ENCODE results near the gene WAC.

WAC gene

GRCh38 chr10:28560617-28561016, 27.7 kb downstream of the WAC start:
- H3K4me2 ChIP-seq (ENCODE audit: low read length) = no peak overlapping the region
- peaks cover 97% of the 10 kb centered on the region for H3K79me2 ChIP-seq (ENCODE audit: insufficient read depth, low read length)
- TF ChIP-seq EZH2 (IDR thresholded peaks at IDR 0.05; ENCODE audit: borderline replicate concordance, low read length) (no peak), CTCF (IDR thresholded peaks at IDR 0.05; ENCODE audit: low read length) (no peak)

GRCh38 chr10:28561531-28561930, 28.6 kb downstream of the WAC start:
- Histone ChIP-seq H4K20me1 (ENCODE audit: insufficient read depth, low read length) (peaks cover 6% of the 10 kb centered on the region), H3K4me3 (ENCODE audit: low read depth, low read length, poor library complexity, severe bottlenecking) (no peak overlapping the region), H3K9ac (ENCODE audit: low read length) (no peak overlapping the region), H3K4me2 (ENCODE audit: low read length) (no peak overlapping the region), H3K27me3 (ENCODE audit: insufficient read depth, low read length) (no peaks in the 10 kb centered on the region), H3K79me2 (ENCODE audit: insufficient read depth, low read length) (peaks cover 97% of the 10 kb centered on the region), H3K4me1 (ENCODE audit: insufficient read depth, low read length, severe bottlenecking) (peaks cover 9% of the 10 kb centered on the region), H3K36me3 (ENCODE audit: insufficient read depth, low read length) (peaks cover 96% of the 10 kb centered on the region), H2AFZ (ENCODE audit: low read length) (no peak overlapping the region), H3F3A (ENCODE audit: insufficient read depth, low read length) (no peaks in the 10 kb centered on the region), H3K9me3 (ENCODE audit: low read length) (no peaks in the 10 kb centered on the region), H3K27ac (ENCODE audit: low read depth, low read length, poor library complexity, severe bottlenecking) (no peak overlapping the region), H3K9me2 (ENCODE audit: low read depth, low read length) (no peaks in the 10 kb centered on the region)
- TF ChIP-seq CTCF (IDR thresholded peaks at IDR 0.05; ENCODE audit: low read length) (no peak), EZH2 (IDR thresholded peaks at IDR 0.05; ENCODE audit: borderline replicate concordance, low read length) (no peak)

More at GRCh38 chr10:28560617-28561016, 27.7 kb downstream of the WAC start:
- Histone ChIP-seq H2AFZ (ENCODE audit: low read length) (no peak overlapping the region), H3K9ac (ENCODE audit: low read length) (no peak overlapping the region), H4K20me1 (ENCODE audit: insufficient read depth, low read length) (peaks cover 6% of the 10 kb centered on the region), H3K9me3 (ENCODE audit: low read length) (no peaks in the 10 kb centered on the region), H3K4me1 (ENCODE audit: insufficient read depth, low read length, severe bottlenecking) (peaks cover 9% of the 10 kb centered on the region), H3F3A (ENCODE audit: insufficient read depth, low read length) (no peaks in the 10 kb centered on the region), H3K4me3 (ENCODE audit: low read depth, low read length, poor library complexity, severe bottlenecking) (no peak overlapping the region), H3K27ac (ENCODE audit: low read depth, low read length, poor library complexity, severe bottlenecking) (no peak overlapping the region), H3K27me3 (ENCODE audit: insufficient read depth, low read length) (no peaks in the 10 kb centered on the region), H3K36me3 (ENCODE audit: insufficient read depth, low read length) (peaks cover 96% of the 10 kb centered on the region), H3K9me2 (ENCODE audit: low read depth, low read length) (no peaks in the 10 kb centered on the region)

- Histone ChIP-seq H3K4me2 (ENCODE audit: low read length) (no peak overlapping the region; the same call in 1 of the 2 replicates), H3K9me2 (ENCODE audit: low read depth, low read length) (no peaks in the 10 kb centered on the region), H4K20me1 (ENCODE audit: insufficient read depth, low read length) (peaks cover 7% of the 10 kb centered on the region; the same call in 1 of the 2 replicates), H3F3A (ENCODE audit: insufficient read depth, low read length) (no peaks in the 10 kb centered on the region), H3K27ac (ENCODE audit: low read depth, low read length, poor library complexity, severe bottlenecking) (no peak overlapping the region), H3K9ac (ENCODE audit: low read length) (no peak overlapping the region), H3K36me3 (ENCODE audit: insufficient read depth, low read length) (peaks cover 96% of the 10 kb centered on the region), H3K27me3 (ENCODE audit: insufficient read depth, low read length) (no peaks in the 10 kb centered on the region), H3K4me3 (ENCODE audit: low read depth, low read length, poor library complexity, severe bottlenecking) (no peak overlapping the region), H3K79me2 (ENCODE audit: insufficient read depth, low read length) (peaks cover 97% of the 10 kb centered on the region), H2AFZ (ENCODE audit: low read length) (no peak overlapping the region), H3K9me3 (ENCODE audit: low read length) (no peaks in the 10 kb centered on the region), H3K4me1 (ENCODE audit: insufficient read depth, low read length, severe bottlenecking) (peaks cover 9% of the 10 kb centered on the region)
- TF ChIP-seq EZH2 (IDR thresholded peaks at IDR 0.05; ENCODE audit: borderline replicate concordance, low read length) (no peak), CTCF (IDR thresholded peaks at IDR 0.05; ENCODE audit: low read length) (no peak)
Measured at GRCh38 chr10:28564905-28565304, 32.0 kb downstream of the WAC start.
